Activated CD4-positive, alpha-beta T cell treated with anti-CD3 and anti-CD28 coated beads, Interleukin-2, amount 10 ng/mL, durations not matched to agents 7 days and 5 days (primary cell): Measurements from ENCODE around the gene MRTFA. TPM values are rescaled to one million over a fixed set of nuclear protein-coding genes. Genes with fewer than 3 reads are reported as not detected.
A peak's percentile ranks its signal among the peaks of the same experiment; 100 is the strongest.
"Not testable (repeated sequence)": the region's sequence is repeated elsewhere in the genome, so short reads cannot be mapped to it uniquely, and the experiment has no call there.

Source experiments
- CTCF ChIA-PET: fragments of 350-600 bp; sonication (Branson Sonifier 250); formaldehyde crosslinking; loops from one replicate; lab custom pipeline; 2021; ENCODE audit warnings: antibody characterized with exemption; lab: Charles Lee
- POLR2A ChIA-PET: fragments of 350-600 bp; sonication (Branson Sonifier 250); formaldehyde crosslinking; loops from one replicate; lab custom pipeline; 2021; ENCODE audit warnings: antibody characterized with exemption; lab: Charles Lee
- DNase-seq: peaks from one replicate; pipeline ENCODE4 v3.0.0-alpha.2; 2020
- H3K27ac Mint-ChIP-seq: one replicate; pipeline ENCODE4 v1.8.0; 2021; ENCODE audit warnings: mild to moderate bottlenecking, moderate library complexity, mixed read lengths
- H3K27me3 Mint-ChIP-seq: one replicate; pipeline ENCODE4 v1.8.0; 2021; ENCODE audit warnings: mixed read lengths
- H3K36me3 Mint-ChIP-seq: one replicate; pipeline ENCODE4 v1.8.0; 2021; ENCODE audit warnings: low read depth, mixed read lengths
- H3K4me1 Mint-ChIP-seq: one replicate; pipeline ENCODE4 v1.8.0; 2021; ENCODE audit warnings: mixed read lengths
- H3K4me3 Mint-ChIP-seq: one replicate; pipeline ENCODE4 v1.8.0; 2021; ENCODE audit warnings: mild to moderate bottlenecking, moderate library complexity, mixed read lengths
- H3K9me3 Mint-ChIP-seq: one replicate; pipeline ENCODE4 v1.8.0; 2021; ENCODE audit warnings: mixed read lengths
- total RNA-seq, 2 experiments: library from RNA; stranded (reverse); gene quantifications; one replicate each; pipeline ENCODE4 v1.2.3, GENCODE V29; 2021

The MRTFA gene
- total RNA-seq, 2 experiments from 2014 or later = 61.9 to 71.1 TPM

- Mint-ChIP-seq H3K27me3 (no peaks in the 10 kb centered on the region), H3K9me3 (peaks cover 17% of the 10 kb centered on the region), H3K36me3 (peaks cover 28% of the 10 kb centered on the region), H3K27ac (no peak overlapping the region), H3K4me3 (no peak overlapping the region), H3K4me1 (peaks cover 12% of the 10 kb centered on the region)
- ChIA-PET POLR2A (no interaction called here), CTCF (no interaction called here)
- DNase-seq = no peak
Observed at GRCh38 chr22:40557972-40558371, 78.5 kb downstream of the MRTFA start.

DNA sequence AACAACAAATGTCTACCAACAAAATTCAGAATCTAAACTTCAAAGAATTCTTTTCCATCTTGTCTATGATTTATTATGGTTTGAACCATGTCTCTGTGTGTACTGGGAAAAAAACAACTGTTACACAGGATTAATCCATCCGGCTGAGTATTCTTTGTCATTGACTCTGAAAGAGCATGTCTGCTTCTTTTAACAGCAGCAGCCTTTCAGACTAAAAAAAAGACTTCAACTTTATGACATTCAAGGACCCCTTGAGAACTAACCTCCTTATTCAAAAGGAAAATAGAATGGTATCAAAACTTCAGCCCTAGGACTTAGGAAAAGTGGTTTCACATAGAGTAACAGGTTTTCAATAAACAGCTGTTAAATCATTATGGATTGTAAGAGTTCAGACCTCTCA, 79.9 kb downstream of the MRTFA start:
- Mint-ChIP-seq H3K36me3 (peaks cover 41% of the 10 kb centered on the region), H3K27me3 (no peaks in the 10 kb centered on the region), H3K4me3 (no peak overlapping the region), H3K9me3 (peaks cover 29% of the 10 kb centered on the region), H3K4me1 (peaks cover 20% of the 10 kb centered on the region), H3K27ac (no peak overlapping the region)
- no peak for DNase-seq
- ChIA-PET CTCF (no interaction called here), POLR2A (no interaction called here)

DNA sequence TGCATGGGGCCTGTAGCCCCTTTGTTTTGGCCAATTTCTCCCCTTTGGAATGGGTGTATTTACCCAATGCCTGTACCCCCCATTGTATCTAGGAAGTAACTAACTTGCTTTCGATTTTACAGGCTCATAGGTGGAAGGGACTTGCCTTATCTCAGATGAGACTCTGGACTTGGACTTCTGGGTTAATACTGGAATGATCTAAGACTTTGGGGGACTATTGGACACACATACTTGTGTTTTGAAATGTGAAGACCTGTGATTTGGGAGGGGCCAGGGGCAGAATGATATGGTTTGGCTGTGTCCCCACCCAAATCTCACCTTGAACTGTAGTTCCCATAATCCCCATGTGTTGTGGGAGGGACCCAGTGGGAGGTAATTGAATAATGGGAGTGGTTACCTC, 82.5 kb downstream of the MRTFA start:
- peaks cover 29% of the 10 kb centered on the region for H3K9me3 Mint-ChIP-seq
- H3K36me3 Mint-ChIP-seq = peaks cover 43% of the 10 kb centered on the region
- CTCF ChIA-PET, DNase-seq, H3K4me1 Mint-ChIP-seq, H3K27me3 Mint-ChIP-seq, H3K27ac Mint-ChIP-seq, POLR2A ChIA-PET, H3K4me3 Mint-ChIP-seq: not testable (repeated sequence)

GRCh38 chr22:40553014-40553554, 83.4 kb downstream of the MRTFA start:
- POLR2A ChIA-PET = no interaction called here
- DNase-seq = no peak
- H3K27me3 Mint-ChIP-seq = no peaks in the 10 kb centered on the region
- CTCF ChIA-PET = no interaction called here
- H3K4me1 Mint-ChIP-seq = peaks cover 10% of the 10 kb centered on the region
- H3K27ac Mint-ChIP-seq = no peak overlapping the region
- H3K4me3 Mint-ChIP-seq = no peak overlapping the region
- peaks cover 29% of the 10 kb centered on the region for H3K9me3 Mint-ChIP-seq
- peaks cover 43% of the 10 kb centered on the region for H3K36me3 Mint-ChIP-seq

DNA sequence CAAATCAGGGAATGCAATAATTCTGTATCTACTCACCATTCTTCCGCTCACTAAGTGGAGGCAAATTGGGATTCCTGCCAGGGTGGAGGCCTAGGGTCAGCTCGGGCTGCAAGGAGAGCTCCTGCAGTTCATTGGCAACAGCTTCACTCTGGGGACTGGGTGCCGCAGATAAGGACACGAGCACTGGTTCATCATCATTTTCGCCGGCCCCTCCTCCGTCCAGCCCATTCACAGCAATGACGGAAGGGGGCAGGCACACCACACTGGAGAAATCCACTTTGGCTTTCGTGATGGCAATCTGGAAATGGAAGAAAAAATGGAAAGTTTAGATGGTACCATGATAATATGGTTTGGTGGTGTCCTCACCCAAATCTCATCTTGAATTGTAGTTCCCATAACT, 84.4 kb downstream of the MRTFA start:
- Mint-ChIP-seq H3K36me3 (peaks cover 46% of the 10 kb centered on the region), H3K27me3 (no peaks in the 10 kb centered on the region), H3K4me3 (no peak overlapping the region), H3K4me1 (peaks cover 10% of the 10 kb centered on the region), H3K27ac (no peak overlapping the region), H3K9me3 (peaks cover 29% of the 10 kb centered on the region)
- POLR2A ChIA-PET = no interaction called here
- CTCF ChIA-PET = interaction anchor here (1.1 kb wide), 1 partner anchor 27 kb away, joined by 5 read pairs; no protein-coding TSS in a partner anchor
- no peak for DNase-seq

DNA sequence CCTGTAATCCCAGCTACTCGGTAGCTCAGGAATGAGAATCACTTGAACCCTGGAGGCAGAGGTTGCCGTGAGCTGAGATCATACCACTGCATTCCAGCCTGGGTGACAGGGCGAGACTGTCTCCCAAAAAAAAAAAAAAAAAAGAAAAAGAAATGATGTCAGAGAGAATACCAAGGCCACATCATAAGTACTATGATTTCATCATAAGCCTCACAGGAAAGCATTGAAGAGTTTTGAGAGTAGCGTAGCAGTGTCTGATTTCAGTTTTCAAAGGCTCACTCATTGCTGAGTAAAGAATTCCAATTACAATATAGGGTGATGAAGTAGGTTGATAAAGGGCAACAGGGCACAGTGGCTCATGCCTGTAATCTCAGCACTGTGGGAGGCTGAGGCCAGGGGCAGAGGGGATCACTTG, 88.8 kb downstream of the MRTFA start:
- no peak for DNase-seq
- no peaks in the 10 kb centered on the region for H3K27me3 Mint-ChIP-seq
- H3K36me3 Mint-ChIP-seq = peaks cover 30% of the 10 kb centered on the region
- CTCF ChIA-PET = no interaction called here
- H3K27ac Mint-ChIP-seq = no peak overlapping the region
- peaks cover 5% of the 10 kb centered on the region for H3K4me1 Mint-ChIP-seq
- POLR2A ChIA-PET = no interaction called here
- peaks cover 10% of the 10 kb centered on the region for H3K9me3 Mint-ChIP-seq
- no peak overlapping the region for H3K4me3 Mint-ChIP-seq

- CTCF ChIA-PET = no interaction called here
- Mint-ChIP-seq H3K4me3 (no peak overlapping the region), H3K27ac (no peak overlapping the region), H3K27me3 (no peaks in the 10 kb centered on the region), H3K36me3 (peaks cover 20% of the 10 kb centered on the region), H3K9me3 (no peaks in the 10 kb centered on the region), H3K4me1 (peaks cover 16% of the 10 kb centered on the region)
- no peak for DNase-seq
- POLR2A ChIA-PET = no interaction called here
Observed at GRCh38 chr22:40544758-40545157, 91.8 kb downstream of the MRTFA start.

DNA sequence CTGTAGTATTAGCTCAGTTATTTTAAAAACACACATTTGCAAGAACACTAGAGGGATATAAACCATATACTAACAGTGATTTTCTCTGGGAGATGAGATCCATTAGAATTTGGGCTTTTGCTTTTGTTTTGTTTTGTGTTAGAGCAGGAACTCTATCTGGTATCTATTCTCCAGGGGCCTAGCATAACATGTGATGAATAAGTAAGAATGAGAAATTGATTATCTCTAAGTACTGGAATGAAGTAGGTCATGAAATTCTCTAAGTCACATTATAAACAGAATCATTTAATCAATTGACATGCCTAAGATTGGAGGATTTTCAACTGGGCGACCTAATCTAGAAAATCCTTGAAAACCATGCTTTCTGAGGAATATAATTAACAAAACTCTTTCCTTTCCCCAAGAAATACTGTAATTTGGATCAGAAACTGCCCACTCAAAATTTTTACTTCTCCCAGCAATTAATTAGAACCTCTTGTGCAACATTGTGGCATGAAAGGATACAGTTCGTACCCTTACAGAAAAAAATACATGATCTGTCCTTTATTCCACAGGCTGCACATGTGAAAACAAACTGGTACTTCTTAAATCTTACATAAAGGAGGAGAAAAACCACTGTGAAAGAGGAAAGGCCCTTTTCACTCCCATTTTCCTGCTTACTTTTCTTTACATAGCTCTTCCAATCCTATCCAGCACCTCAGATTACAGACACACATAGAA, 93.5 kb downstream of the MRTFA start:
- Mint-ChIP-seq H3K4me3 (no peak overlapping the region), H3K27me3 (no peaks in the 10 kb centered on the region), H3K4me1 (peaks cover 16% of the 10 kb centered on the region), H3K9me3 (no peaks in the 10 kb centered on the region), H3K36me3 (peaks cover 20% of the 10 kb centered on the region), H3K27ac (no peak overlapping the region)
- no peak for DNase-seq
- CTCF ChIA-PET = interaction anchor here (0.6 kb wide), 1 partner anchor 183 kb away, joined by 4 read pairs; no protein-coding TSS in a partner anchor
- POLR2A ChIA-PET = no interaction called here

DNA sequence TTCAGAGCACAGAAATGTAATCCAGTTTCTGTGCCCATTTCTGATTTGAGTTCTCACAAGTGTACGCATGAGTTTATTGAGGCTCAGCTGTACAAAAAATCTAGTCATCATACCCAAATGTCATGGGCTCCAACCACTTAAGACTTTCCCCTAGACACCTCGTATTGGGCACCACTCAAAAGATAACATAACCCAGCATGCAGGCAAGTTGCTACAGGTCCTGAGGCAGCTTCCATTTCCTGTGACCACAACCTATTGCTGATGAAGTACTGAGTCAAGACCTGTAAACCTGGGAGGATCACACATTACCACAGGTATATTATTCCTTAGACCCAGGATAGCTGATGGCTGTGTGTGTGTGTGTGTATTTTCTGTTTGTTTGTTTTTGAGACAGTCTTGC, 95.2 kb downstream of the MRTFA start:
- H3K4me1 Mint-ChIP-seq = peaks cover 16% of the 10 kb centered on the region
- no peak overlapping the region for H3K4me3 Mint-ChIP-seq
- DNase-seq = peak; percentile 12
- no peaks in the 10 kb centered on the region for H3K27me3 Mint-ChIP-seq
- no peak overlapping the region for H3K27ac Mint-ChIP-seq
- CTCF ChIA-PET = no interaction called here
- no peaks in the 10 kb centered on the region for H3K9me3 Mint-ChIP-seq
- peaks cover 11% of the 10 kb centered on the region for H3K36me3 Mint-ChIP-seq
- POLR2A ChIA-PET = no interaction called here

GRCh38 chr22:40540265-40540664, 96.3 kb downstream of the MRTFA start:
- POLR2A ChIA-PET = no interaction called here
- H3K27ac Mint-ChIP-seq = peak overlapping the region; percentile 6
- DNase-seq = no peak
- peaks cover 9% of the 10 kb centered on the region for H3K36me3 Mint-ChIP-seq
- CTCF ChIA-PET = interaction anchor here (0.6 kb wide), 1 partner anchor 66 kb away, joined by 4 read pairs; no protein-coding TSS in a partner anchor
- H3K9me3 Mint-ChIP-seq = no peaks in the 10 kb centered on the region
- H3K4me1 Mint-ChIP-seq = peaks cover 20% of the 10 kb centered on the region
- no peak overlapping the region for H3K4me3 Mint-ChIP-seq
- H3K27me3 Mint-ChIP-seq = no peaks in the 10 kb centered on the region

- DNase-seq, H3K4me3 Mint-ChIP-seq, CTCF ChIA-PET, H3K27ac Mint-ChIP-seq, H3K27me3 Mint-ChIP-seq, POLR2A ChIA-PET, H3K9me3 Mint-ChIP-seq: not testable (repeated sequence)
- Mint-ChIP-seq H3K4me1 (peaks cover 51% of the 10 kb centered on the region), H3K36me3 (peaks cover 11% of the 10 kb centered on the region)
Observed at GRCh38 chr22:40536149-40536548, 100.4 kb downstream of the MRTFA start.

GRCh38 chr22:40535642-40536041, 100.9 kb downstream of the MRTFA start:
- DNase-seq = no peak
- Mint-ChIP-seq H3K27ac (peak overlapping the region; percentile 85), H3K4me1 (peaks cover 50% of the 10 kb centered on the region), H3K27me3 (no peaks in the 10 kb centered on the region), H3K36me3 (peaks cover 14% of the 10 kb centered on the region), H3K4me3 (no peak overlapping the region), H3K9me3 (no peaks in the 10 kb centered on the region)
- CTCF ChIA-PET = no interaction called here
- POLR2A ChIA-PET = no interaction called here

DNA sequence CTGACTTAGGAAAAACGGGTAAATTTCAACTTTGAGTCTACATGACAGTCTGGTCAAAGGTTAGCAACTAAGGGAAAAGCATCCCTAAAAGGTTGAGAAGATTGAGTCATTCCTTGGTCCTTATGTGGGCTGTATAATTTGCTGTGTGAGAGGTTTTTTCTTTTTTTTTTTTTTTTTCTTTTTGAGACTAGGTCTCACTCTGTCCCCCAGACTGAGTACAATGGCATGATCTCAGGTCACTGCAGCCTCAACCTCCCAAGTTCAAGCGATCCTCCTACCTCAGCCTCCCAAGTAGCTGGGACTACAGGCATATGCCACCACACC, 101.4 kb downstream of the MRTFA start:
- POLR2A ChIA-PET = no interaction called here
- Mint-ChIP-seq H3K4me1 (peaks cover 52% of the 10 kb centered on the region), H3K36me3 (peaks cover 15% of the 10 kb centered on the region), H3K4me3 (no peak overlapping the region), H3K9me3 (no peaks in the 10 kb centered on the region), H3K27me3 (no peaks in the 10 kb centered on the region), H3K27ac (peak overlapping the region; percentile 85)
- no peak for DNase-seq
- CTCF ChIA-PET = no interaction called here
